ENCODE measurements around the gene LHFPL2.

- TF ChIP-seq CTCF (IDR thresholded peaks at IDR 0.05; ENCODE audit: insufficient read depth, low read length) (no peak), REST (IDR thresholded peaks at IDR 0.05; ENCODE audit: insufficient replicate concordance, low read depth) (no peak), POLR2AphosphoS5 (IDR thresholded peaks at IDR 0.05; ENCODE audit: low read depth) (no peak), GABPA (IDR thresholded peaks at IDR 0.05; ENCODE audit: low read depth) (no peak)
These were observed 18.5 kb downstream of the LHFPL2 start for GRCh38 chr5:78630047-78630446.
